ENCODE results near the gene CEP19. TPM values are rescaled to one million over a fixed set of nuclear protein-coding genes. Genes with fewer than 3 reads are reported as not detected.

CEP19 gene
- total RNA-seq, 1 donor from 2014 or later = 6.5 TPM

GRCh38 chr3:196667056-196667825, 44.8 kb downstream of the CEP19 start:
- no peak for DNase-seq (ENCODE audit: low read depth)

- peak; percentile 44 for DNase-seq (ENCODE audit: low read depth)
These were observed 45.8 kb downstream of the CEP19 start for GRCh38 chr3:196666001-196666867.

- no peak for DNase-seq (ENCODE audit: low read depth)
These were observed 49.1 kb downstream of the CEP19 start for GRCh38 chr3:196662711-196663571.

- no peak for DNase-seq (ENCODE audit: low read depth)
These were observed 50.0 kb downstream of the CEP19 start for GRCh38 chr3:196662033-196662432.

GRCh38 chr3:196661400-196661799, 50.6 kb downstream of the CEP19 start:
- DNase-seq (ENCODE audit: low read depth) = no peak

GRCh38 chr3:196660381-196661166, 51.5 kb downstream of the CEP19 start:
- no peak for DNase-seq (ENCODE audit: low read depth)

- DNase-seq (ENCODE audit: low read depth) = no peak
These were observed 52.1 kb downstream of the CEP19 start for GRCh38 chr3:196659901-196660351.

Other genes with a start within 250 kb of the CEP19 start
- 11.3 and 14.1 TPM in 2 replicates for gene RNF168, start 208.5 kb downstream of the CEP19 start, total RNA-seq
- not detected in 2 replicates for gene SMCO1, start 196.9 kb downstream of the CEP19 start, total RNA-seq
- 5.2 and 7.4 TPM in 2 replicates for gene WDR53, start 143.7 kb downstream of the CEP19 start, total RNA-seq
- 11.3 and 13.7 TPM in 2 replicates for gene FBXO45, start 143.6 kb downstream of the CEP19 start, total RNA-seq
- gene NRROS, start 72.6 kb downstream of the CEP19 start, total RNA-seq = 0.20 and 1.9 TPM in 2 replicates
- 17.7 and 33.0 TPM in 2 replicates for gene PIGX, start 127 bp upstream of the CEP19 start, total RNA-seq
- gene PAK2, start 27.6 kb upstream of the CEP19 start, total RNA-seq = 54.5 and 249 TPM in 2 replicates
- gene SENP5, start 155.7 kb upstream of the CEP19 start, total RNA-seq = 33.0 and 36.6 TPM in 2 replicates
- gene NCBP2, start 230.3 kb upstream of the CEP19 start, total RNA-seq = 76.4 and 94.9 TPM in 2 replicates

All from renal cortical epithelial cell (primary cell).